Measurements from ENCODE around the gene SLC37A1. TPM values are rescaled to one million over a fixed set of nuclear protein-coding genes. Genes with fewer than 3 reads are reported as not detected.

SLC37A1 gene
- total and polyA plus RNA-seq, 12 donors, result 1.8 to 13.2 (median 5.5) TPM

DNA sequence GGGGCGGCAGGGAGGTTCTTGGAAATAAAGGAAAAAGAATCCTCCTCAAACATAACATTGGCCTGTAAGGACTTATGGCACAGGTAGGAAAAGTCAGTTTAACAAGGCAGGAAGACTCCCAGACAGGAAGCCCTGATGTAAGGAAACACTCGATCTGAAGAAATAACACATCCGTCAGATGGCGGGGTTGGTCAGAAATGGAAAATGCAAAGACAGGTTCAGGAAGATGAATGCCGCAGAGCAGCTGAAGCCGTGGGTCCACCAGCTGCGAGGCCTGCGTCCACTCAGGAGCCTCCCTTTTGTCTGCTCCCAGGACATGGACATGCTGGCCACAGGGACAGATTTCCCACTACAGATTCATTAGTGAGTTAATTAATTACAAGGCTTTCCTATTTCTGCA lies 21.5 kb upstream of the SLC37A1 start:
- intact Hi-C loops (cut with DNase I), result no loop called here
- no peak for DNase-seq

DNA sequence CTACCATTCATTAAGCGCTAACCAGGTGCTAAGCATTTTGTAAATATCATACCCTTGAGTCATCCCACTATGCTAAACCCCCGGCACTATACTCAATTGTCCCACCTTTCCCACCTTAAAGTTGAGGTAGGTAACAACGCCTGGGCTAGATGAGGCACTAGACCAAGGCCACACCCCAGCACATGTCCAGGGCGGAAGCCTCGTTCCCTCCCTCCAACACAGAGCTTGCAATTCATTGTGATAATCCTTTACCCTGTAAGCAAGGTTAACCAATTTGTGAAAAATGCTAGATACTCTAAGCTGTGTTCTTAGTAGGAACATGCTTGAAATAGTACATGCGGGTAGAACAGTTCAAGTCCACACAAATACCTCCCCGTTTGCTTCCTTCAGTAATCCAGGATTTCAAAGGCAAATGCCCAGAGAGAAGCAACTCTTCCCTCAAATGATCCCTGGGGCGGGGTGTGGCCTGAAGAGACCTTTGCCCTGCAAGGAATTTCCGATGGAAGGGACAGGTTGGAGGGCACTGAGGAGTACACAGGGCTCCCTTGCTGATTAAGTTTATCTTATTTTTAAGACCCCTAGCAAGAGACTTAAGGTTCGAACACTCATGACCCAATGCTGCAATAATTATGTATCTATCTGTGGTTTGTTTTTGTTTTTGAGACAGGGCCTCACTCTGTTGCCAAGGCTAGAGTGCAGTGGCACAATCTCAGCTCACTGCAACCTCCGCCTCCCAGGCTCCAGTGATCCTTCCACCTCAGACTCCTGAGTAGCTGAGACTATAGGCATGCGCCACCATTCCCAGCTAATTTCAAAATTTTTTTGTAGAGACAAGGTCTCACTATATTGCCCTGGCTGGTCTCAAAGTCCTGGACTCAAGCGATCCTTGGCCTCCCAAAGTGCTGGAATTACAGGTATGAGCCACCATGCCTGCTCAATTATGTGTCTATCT lies 20.3 kb upstream of the SLC37A1 start:
- intact Hi-C loops (cut with DNase I), result no loop called here
- ATAC-seq, result no peak
- Histone ChIP-seq H3K4me3 (no peak overlapping the region), H3K4me1 (peaks cover 0 to 14% (median 8%) of the 10 kb centered on the region in 9 donors), H3K27me3 (peaks cover 0 to 6% (median 0%) of the 10 kb centered on the region in 7 donors), H3K27ac (no peak overlapping the region), H3K9me3 (no peaks in the 10 kb centered on the region), H3K36me3 (no peaks in the 10 kb centered on the region)
- TF ChIP-seq, protein P1, sequence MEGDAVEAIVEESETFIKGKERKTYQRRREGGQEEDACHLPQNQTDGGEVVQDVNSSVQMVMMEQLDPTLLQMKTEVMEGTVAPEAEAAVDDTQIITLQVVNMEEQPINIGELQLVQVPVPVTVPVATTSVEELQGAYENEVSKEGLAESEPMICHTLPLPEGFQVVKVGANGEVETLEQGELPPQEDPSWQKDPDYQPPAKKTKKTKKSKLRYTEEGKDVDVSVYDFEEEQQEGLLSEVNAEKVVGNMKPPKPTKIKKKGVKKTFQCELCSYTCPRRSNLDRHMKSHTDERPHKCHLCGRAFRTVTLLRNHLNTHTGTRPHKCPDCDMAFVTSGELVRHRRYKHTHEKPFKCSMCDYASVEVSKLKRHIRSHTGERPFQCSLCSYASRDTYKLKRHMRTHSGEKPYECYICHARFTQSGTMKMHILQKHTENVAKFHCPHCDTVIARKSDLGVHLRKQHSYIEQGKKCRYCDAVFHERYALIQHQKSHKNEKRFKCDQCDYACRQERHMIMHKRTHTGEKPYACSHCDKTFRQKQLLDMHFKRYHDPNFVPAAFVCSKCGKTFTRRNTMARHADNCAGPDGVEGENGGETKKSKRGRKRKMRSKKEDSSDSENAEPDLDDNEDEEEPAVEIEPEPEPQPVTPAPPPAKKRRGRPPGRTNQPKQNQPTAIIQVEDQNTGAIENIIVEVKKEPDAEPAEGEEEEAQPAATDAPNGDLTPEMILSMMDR (IDR thresholded peaks at IDR 0.05), result no peak
- WGBS, 2 donors, result 81% methylated on average over 13 of the region's 13 CpGs
- no peak for DNase-seq

More for the DNA sequence above, 21.5 kb upstream of the SLC37A1 start:
- 68 to 79% methylated on average over 8 of the region's 8 CpGs for WGBS, 2 donors
- peaks cover 0 to 14% (median 7%) of the 10 kb centered on the region in 9 donors for H3K4me1 ChIP-seq
- TF ChIP-seq, protein P1 (IDR thresholded peaks at IDR 0.05), result no peak
- H3K27ac ChIP-seq, result no peak overlapping the region
- H3K27me3 ChIP-seq, result peaks cover 0 to 12% (median 0%) of the 10 kb centered on the region in 7 donors
- H3K9me3 ChIP-seq, result no peaks in the 10 kb centered on the region
- H3K36me3 ChIP-seq, result no peaks in the 10 kb centered on the region
- ATAC-seq, result no peak
- no peak overlapping the region for H3K4me3 ChIP-seq

GRCh38 chr21:42495027-42495426 lies 18.6 kb upstream of the SLC37A1 start:
- no peak for DNase-seq
- H3K4me3 ChIP-seq, result no peak overlapping the region
- TF ChIP-seq, protein P1 (IDR thresholded peaks at IDR 0.05), result no peak
- peaks cover 0 to 14% (median 8%) of the 10 kb centered on the region in 9 donors for H3K4me1 ChIP-seq
- no peaks in the 10 kb centered on the region for H3K9me3 ChIP-seq
- H3K36me3 ChIP-seq, result no peaks in the 10 kb centered on the region
- H3K27ac ChIP-seq, result no peak overlapping the region
- intact Hi-C loops (cut with DNase I), result no loop called here
- H3K27me3 ChIP-seq, result no peaks in the 10 kb centered on the region
- 96% methylated on average over 5 of the region's 5 CpGs for WGBS, 2 donors
- no peak for ATAC-seq

DNA sequence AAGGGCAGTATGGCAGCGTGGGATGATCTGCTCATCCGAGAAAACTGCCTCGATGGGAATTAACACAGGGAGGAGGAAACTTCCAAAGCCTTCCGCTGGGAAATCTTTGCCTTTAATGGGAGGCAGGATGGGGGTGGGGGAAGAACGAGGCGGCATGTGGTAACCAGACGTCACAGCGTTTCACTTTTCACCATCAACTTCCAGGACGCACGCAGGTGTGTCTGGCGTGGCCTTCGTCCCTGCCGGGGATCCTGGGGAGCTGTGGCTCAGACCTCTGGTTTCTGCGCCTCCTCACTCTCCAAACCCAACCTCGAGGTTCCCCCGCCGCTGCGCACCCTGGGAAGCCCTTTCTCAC lies 17.9 kb upstream of the SLC37A1 start:
- peak overlapping the region in 2 of 10 donors; percentile 16 to 84 for H3K27ac ChIP-seq
- H3K4me1 ChIP-seq, result peaks cover 0 to 14% (median 8%) of the 10 kb centered on the region in 9 donors
- WGBS, 2 donors, result 1 to 2% methylated on average over 18 of the region's 18 CpGs
- TF ChIP-seq, protein P1 (IDR thresholded peaks at IDR 0.05), result no peak
- DNase-seq (no peak), ATAC-seq (peak in 4 of 8 donors; percentile 2 to 8 (median 4))
- H3K27me3 ChIP-seq, result no peaks in the 10 kb centered on the region
- peak overlapping the region; percentile 4 to 90 (median 70) for H3K4me3 ChIP-seq
- H3K9me3 ChIP-seq, result no peaks in the 10 kb centered on the region
- intact Hi-C loops (cut with DNase I), result loop anchor here in 1 of 10 donors (1.0 kb wide), 1 partner anchor 33 kb away; no protein-coding TSS in a partner anchor
- no peaks in the 10 kb centered on the region for H3K36me3 ChIP-seq
